ENCODE measurements around the gene SNX6.

GRCh38 chr14:34539407-34540180 is 90.4 kb downstream of the SNX6 start, which contains the start of gene EAPP:
- TF ChIP-seq CTCF (IDR thresholded peaks at IDR 0.05) (peak in 2 of 5 experiments; percentile 30 to 55), POLR2A (IDR thresholded peaks at IDR 0.05) (peak; percentile 87 to 97), EP300 (IDR thresholded peaks at IDR 0.05) (peak; percentile 94 to 99)

All from tibial nerve (tissue), 4 donors.